GM04503 (cell line): Measurements from ENCODE around the gene PAK2.
"Not testable (repeated sequence)": the region's sequence is repeated elsewhere in the genome, so short reads cannot be mapped to it uniquely, and the experiment has no call there.

Experiments
- DNase-seq: peaks from one replicate; pipeline ENCODE4 v3.0.0-alpha.2; 2012; ENCODE audit warnings: low read depth

The PAK2 gene

GRCh38 chr3:196782511-196782910 is 42.9 kb downstream of the PAK2 start:
- no peak for DNase-seq

- DNase-seq = no peak
Observed at GRCh38 chr3:196788528-196788927, 48.9 kb downstream of the PAK2 start.

- no peak for DNase-seq
Observed at GRCh38 chr3:196789885-196790359, 50.3 kb downstream of the PAK2 start.

GRCh38 chr3:196790636-196791035 is 51.0 kb downstream of the PAK2 start:
- DNase-seq = no peak

GRCh38 chr3:196792771-196793170 is 53.1 kb downstream of the PAK2 start:
- DNase-seq = no peak

- no peak for DNase-seq
Observed at GRCh38 chr3:196793246-196793645, 53.6 kb downstream of the PAK2 start.

- DNase-seq = no peak
Observed at GRCh38 chr3:196794467-196794866, 54.8 kb downstream of the PAK2 start.

GRCh38 chr3:196796317-196796716 is 56.7 kb downstream of the PAK2 start:
- DNase-seq = no peak

- DNase-seq = no peak
Observed at GRCh38 chr3:196800742-196801434, 61.2 kb downstream of the PAK2 start.

- DNase-seq = no peak
Observed at GRCh38 chr3:196803891-196804468, 64.3 kb downstream of the PAK2 start.

- DNase-seq = no peak
Observed at GRCh38 chr3:196804773-196805172, 65.1 kb downstream of the PAK2 start.

- no peak for DNase-seq
Observed at GRCh38 chr3:196810963-196811581, 71.4 kb downstream of the PAK2 start.

- no peak for DNase-seq
Observed at GRCh38 chr3:196812853-196813252, 73.2 kb downstream of the PAK2 start.

GRCh38 chr3:196813903-196814302 is 74.2 kb downstream of the PAK2 start:
- no peak for DNase-seq

GRCh38 chr3:196821806-196822355 is 82.2 kb downstream of the PAK2 start:
- no peak for DNase-seq

GRCh38 chr3:196829651-196830050 is 90.0 kb downstream of the PAK2 start:
- not testable (repeated sequence) for DNase-seq

- no peak for DNase-seq
Observed at GRCh38 chr3:196835086-196835485, 95.4 kb downstream of the PAK2 start.

- DNase-seq = not testable (repeated sequence)
Observed at GRCh38 chr3:196836626-196837025, 97.0 kb downstream of the PAK2 start.

- peak; percentile 18 for DNase-seq
Observed at GRCh38 chr3:196837819-196838420, 98.3 kb downstream of the PAK2 start.

- DNase-seq = not testable (repeated sequence)
Observed at GRCh38 chr3:196839351-196839750, 99.7 kb downstream of the PAK2 start.

GRCh38 chr3:196842567-196843434 is 103.1 kb downstream of the PAK2 start:
- DNase-seq = no peak
